Measurements from ENCODE around the gene EIF1. TPM values are rescaled to one million over a fixed set of nuclear protein-coding genes. Genes with fewer than 3 reads are reported as not detected.

The EIF1 gene
- total RNA-seq, 2 experiments from 2014 or later, result 1,395 to 1,415 TPM

GRCh38 chr17:41711669-41712400 lies 23.1 kb downstream of the EIF1 start, which contains the start of gene GAST:
Gene GAST (plus strand): TSS chr17:41712331. CDS start chr17:41715437, 3,106 bp downstream.
- POLR2A ChIA-PET, result no interaction called here
- CTCF ChIA-PET, result interaction anchor here (0.5 kb wide), 1 partner anchor 21 kb away, joined by 3 read pairs; no protein-coding TSS in a partner anchor

- ChIA-PET CTCF (no interaction called here), POLR2A (no interaction called here)
Measured at GRCh38 chr17:41717408-41718286, 29.0 kb downstream of the EIF1 start.

GRCh38 chr17:41718287-41718645 lies 29.6 kb downstream of the EIF1 start:
- POLR2A ChIA-PET, result no interaction called here
- CTCF ChIA-PET, result no interaction called here

- CTCF ChIA-PET, result no interaction called here
- POLR2A ChIA-PET, result no interaction called here
Measured at GRCh38 chr17:41722231-41722630, 33.5 kb downstream of the EIF1 start.

GRCh38 chr17:41723801-41724475 lies 35.3 kb downstream of the EIF1 start:
- CTCF ChIA-PET, result no interaction called here
- POLR2A ChIA-PET, result no interaction called here

- CTCF ChIA-PET, result interaction anchor here (2.5 kb wide), 1 partner anchor 13 kb away, joined by 8 read pairs; no protein-coding TSS in a partner anchor
- POLR2A ChIA-PET, result no interaction called here
Measured at GRCh38 chr17:41724476-41725050, 35.9 kb downstream of the EIF1 start.

GRCh38 chr17:41725134-41725533 lies 36.4 kb downstream of the EIF1 start:
- POLR2A ChIA-PET, result no interaction called here
- CTCF ChIA-PET, result interaction anchor here (2.5 kb wide), 1 partner anchor 12 kb away, joined by 8 read pairs; no protein-coding TSS in a partner anchor

- ChIA-PET CTCF (interaction anchor here (0.6 to 1.1 kb wide), 2 partner anchors 10 to 287 kb away, joined by 3 to 4 read pairs; no protein-coding TSS in a partner anchor), POLR2A (no interaction called here)
Measured at GRCh38 chr17:41728056-41728455, 39.4 kb downstream of the EIF1 start.

- CTCF ChIA-PET, result interaction anchor here (0.8 to 2.9 kb wide), 3 partner anchors 11 to 72 kb away, joined by 3 to 10 read pairs (median 3); no protein-coding TSS in a partner anchor
- POLR2A ChIA-PET, result no interaction called here
Measured at GRCh38 chr17:41730479-41730878, 41.8 kb downstream of the EIF1 start.

- CTCF ChIA-PET, result interaction anchor here (0.6 to 2.9 kb wide), 3 partner anchors 9 to 70 kb away, joined by 3 to 10 read pairs (median 3); no protein-coding TSS in a partner anchor
- POLR2A ChIA-PET, result no interaction called here
Measured at GRCh38 chr17:41731836-41732235, 43.2 kb downstream of the EIF1 start.

- POLR2A ChIA-PET, result no interaction called here
- CTCF ChIA-PET, result interaction anchor here (0.6 to 0.7 kb wide), 2 partner anchors 93 to 102 kb away, joined by 4 read pairs; no protein-coding TSS in a partner anchor
Measured at GRCh38 chr17:41733348-41734138, 44.9 kb downstream of the EIF1 start.

GRCh38 chr17:41734139-41734948 lies 45.7 kb downstream of the EIF1 start, which contains the start of gene HAP1:
Gene HAP1 (minus strand): TSS chr17:41734643. CDS start chr17:41734634, 9 bp downstream.
- ChIA-PET POLR2A (no interaction called here), CTCF (no interaction called here)

GRCh38 chr17:41734949-41735313 lies 46.2 kb downstream of the EIF1 start:
- CTCF ChIA-PET, result interaction anchor here (1.1 to 1.5 kb wide), 2 partner anchors 66 to 75 kb away, joined by 3 read pairs; no protein-coding TSS in a partner anchor
- POLR2A ChIA-PET, result no interaction called here

- POLR2A ChIA-PET, result interaction anchor here (0.6 kb wide), 1 partner anchor 93 kb away, joined by 9 read pairs; no protein-coding TSS in a partner anchor
- CTCF ChIA-PET, result interaction anchor here (0.8 to 1.5 kb wide), 3 partner anchors 66 to 76 kb away, joined by 3 to 4 read pairs (median 3); partner anchors contain the start of gene P3H4
Measured at GRCh38 chr17:41735744-41736143, 47.1 kb downstream of the EIF1 start.

GRCh38 chr17:41736983-41737679 lies 48.4 kb downstream of the EIF1 start:
- ChIA-PET POLR2A (interaction anchor here (0.6 kb wide), 1 partner anchor 1246 kb away, joined by 3 read pairs; no protein-coding TSS in a partner anchor), CTCF (interaction anchor here (0.6 to 1.9 kb wide), 16 partner anchors 8 to 1002 kb away, joined by 3 to 16 read pairs (median 3); partner anchors contain the start of gene FKBP10)

- CTCF ChIA-PET, result interaction anchor here (0.6 to 1.9 kb wide), 14 partner anchors 9 to 1001 kb away, joined by 3 to 16 read pairs (median 3); partner anchors contain the start of gene FKBP10
- POLR2A ChIA-PET, result no interaction called here
Measured at GRCh38 chr17:41737680-41738023, 49.0 kb downstream of the EIF1 start.

All from activated CD8-positive, alpha-beta memory T cell treated with anti-CD3 and anti-CD28 coated beads for 36 hours (primary cell).